ENCODE measurements around the gene RPL13A. TPM values are rescaled to one million over a fixed set of nuclear protein-coding genes. Genes with fewer than 3 reads are reported as not detected.

RPL13A gene
- total and polyA plus RNA-seq, 2 of the 13 experiments (the other 11 are each of a cell fraction or from before 2014, with no cell fraction given): 2,601 to 3,407 TPM

GRCh38 chr19:49451430-49452181 lies 35.8 kb upstream of the RPL13A start, which contains the start of gene PIH1D1 (continued):
- TF ChIP-seq KLF13 (CRISPR knock-in tag; IDR thresholded peaks at IDR 0.05) (no peak), FUBP1 (CRISPR knock-in tag; IDR thresholded peaks at IDR 0.05; ENCODE audit: borderline replicate concordance) (no peak), ZNF33A (CRISPR knock-in tag; IDR thresholded peaks at IDR 0.05; ENCODE audit: borderline replicate concordance) (peak; percentile 66; the same call in 1 of the 2 replicates), CCAR2 (optimal IDR thresholded peaks at IDR 0.05; ENCODE audit: low read depth, low read length) (no peak), KDM4B (CRISPR knock-in tag; IDR thresholded peaks at IDR 0.05) (no peak), ZNF556 (CRISPR knock-in tag; IDR thresholded peaks at IDR 0.05; ENCODE audit: borderline replicate concordance) (no peak), ZNF34 (CRISPR knock-in tag; IDR thresholded peaks at IDR 0.05; ENCODE audit: borderline replicate concordance) (no peak), ZMYM4 (CRISPR knock-in tag; IDR thresholded peaks at IDR 0.05) (0 out of 2 replicates have a peak, but pooled peaks have one; percentile 28), RARG (CRISPR knock-in tag; IDR thresholded peaks at IDR 0.05; ENCODE audit: low read depth) (no peak), PRMT3 (CRISPR knock-in tag; IDR thresholded peaks at IDR 0.05; ENCODE audit: borderline replicate concordance, low read depth) (0 out of 2 replicates have a peak, but pooled peaks have one; percentile 12), CENPT (CRISPR knock-in tag; IDR thresholded peaks at IDR 0.05; ENCODE audit: low read depth) (no peak), ZBTB8A (CRISPR knock-in tag; IDR thresholded peaks at IDR 0.05; ENCODE audit: borderline replicate concordance, low read depth) (no peak), PHF8 (CRISPR knock-in tag; IDR thresholded peaks at IDR 0.05) (peak; percentile 82), HOXA3 (CRISPR knock-in tag; IDR thresholded peaks at IDR 0.05) (peak; percentile 45; the same call in 1 of the 2 replicates), SOX6 (IDR thresholded peaks at IDR 0.05) (no peak), SOX6 (CRISPR knock-in tag; IDR thresholded peaks at IDR 0.05) (0 out of 2 replicates have a peak, but pooled peaks have one; percentile 29), KDM5B (CRISPR knock-in tag; IDR thresholded peaks at IDR 0.05; ENCODE audit: borderline replicate concordance) (peak; percentile 75; the same call in 1 of the 2 replicates), POLR2A (IDR thresholded peaks at IDR 0.05; ENCODE audit: insufficient read depth in 1 of 2, low read depth in 2 of 2, low read length in 2 of 2) (peak; percentile 83 to 93), KMT2A (CRISPR knock-in tag; IDR thresholded peaks at IDR 0.05) (peak; percentile 72), ZNF331 (CRISPR knock-in tag; IDR thresholded peaks at IDR 0.05) (peak; percentile 52; the same call in 1 of the 2 replicates), RERE (CRISPR knock-in tag; IDR thresholded peaks at IDR 0.05; ENCODE audit: low read depth) (peak; percentile 27; the same call in 1 of the 2 replicates), REPIN1 (CRISPR knock-in tag; IDR thresholded peaks at IDR 0.05; ENCODE audit: borderline replicate concordance, low read depth) (peak; percentile 51; the same call in 1 of the 2 replicates), ZFP62 (CRISPR knock-in tag; IDR thresholded peaks at IDR 0.05) (no peak)

Measured in HepG2 (cell line).